PC-3 (cell line): Measurements from ENCODE around the gene ALCAM. TPM values are rescaled to one million over a fixed set of nuclear protein-coding genes. Genes with fewer than 3 reads are reported as not detected.

ENCODE experiments used
- ATAC-seq: fragments of 200-7000 bp; cut with Tn5 transposase; 2 replicates; pipeline ENCODE4 v1.9.1; 2020; ENCODE audit warnings: mild to moderate bottlenecking, moderate library complexity
- BruUV-seq: library from RNA; stranded (reverse); fragments of 400-500 nt; replicated peaks from 2 replicates; lab custom pipeline; 2021; lab: Mats Ljungman, UMichigan
- CTCF ChIA-PET: fragments of 300-600 bp; sonication (Branson Sonifier 250); formaldehyde crosslinking; loops from one replicate; lab custom pipeline; 2022; ENCODE audit warnings: antibody characterized with exemption; lab: Charles Lee
- POLR2A ChIA-PET: fragments of 300-600 bp; sonication (Branson Sonifier 250); formaldehyde crosslinking; loops from one replicate; lab custom pipeline; 2022; ENCODE audit warnings: antibody characterized with exemption; ENCODE audit not compliant: unreplicated experiment; lab: Charles Lee
- DNase-seq: peaks from one replicate; pipeline ENCODE4 v3.0.0-alpha.2; 2015
- H2AFZ ChIP-seq: fragments of 300-600 bp; sonication (generic); 2 replicates; pipeline ENCODE4 v1.6.0; 2016; ENCODE audit warnings: antibody characterized with exemption, low read length
- H3F3A ChIP-seq: fragments of 300-600 bp; sonication (generic); one replicate; pipeline ENCODE4 v1.6.0; 2017; ENCODE audit warnings: antibody characterized with exemption, low read length, control low read depth, mild to moderate bottlenecking; ENCODE audit not compliant: unreplicated experiment
- H3K27ac ChIP-seq: fragments of 300-600 bp; sonication (generic); 2 replicates; pipeline ENCODE4 v1.5.1; 2016; ENCODE audit warnings: mild to moderate bottlenecking, low read length
- H3K27me3 ChIP-seq: fragments of 300-600 bp; sonication (generic); 2 replicates; pipeline ENCODE4 v1.6.1; 2016; ENCODE audit warnings: low read length, mixed read lengths
- H3K36me3 ChIP-seq: fragments of 300-600 bp; sonication (generic); 2 replicates; pipeline ENCODE4 v1.6.1; 2016; ENCODE audit warnings: low read depth, mixed run types, low read length, mixed read lengths
- H3K4me1 ChIP-seq: fragments of 300-600 bp; sonication (generic); 2 replicates; pipeline ENCODE4 v1.5.1; 2016; ENCODE audit warnings: low read length; ENCODE audit not compliant: insufficient read depth
- H3K4me2 ChIP-seq: fragments of 300-600 bp; sonication (generic); 2 replicates; pipeline ENCODE4 v1.6.0; 2016; ENCODE audit warnings: low read length
- H3K4me3 ChIP-seq: fragments of 300-600 bp; sonication (generic); 2 replicates; pipeline ENCODE4 v1.5.1; 2016; ENCODE audit warnings: mild to moderate bottlenecking, low read length, mixed read lengths
- H3K79me2 ChIP-seq: fragments of 300-600 bp; sonication (generic); 2 replicates; pipeline ENCODE4 v1.6.1; 2017; ENCODE audit warnings: low read length, mixed read lengths
- H3K9ac ChIP-seq: fragments of 300-600 bp; sonication (generic); 2 replicates; pipeline ENCODE4 v1.6.0; 2016; ENCODE audit warnings: mild to moderate bottlenecking, low read length
- H3K9me2 ChIP-seq: fragments of 300-600 bp; sonication (generic); replicated peaks from 2 replicates; pipeline ENCODE4 v1.6.1; 2016; ENCODE audit warnings: mixed run types, low read length, mixed read lengths
- H3K9me3 ChIP-seq: fragments of 300-600 bp; sonication (generic); 2 replicates; pipeline ENCODE4 v1.6.1; 2016; ENCODE audit warnings: low read length, mixed read lengths
- H4K20me1 ChIP-seq: fragments of 300-600 bp; sonication (generic); 2 replicates; pipeline ENCODE4 v1.6.1; 2016; ENCODE audit warnings: low read length, mixed read lengths
- CTCF ChIP-seq: fragments of 300-600 bp; sonication (generic); conservative IDR thresholded peaks from 2 replicates; pipeline ENCODE4 v1.5.1; 2017; ENCODE audit warnings: antibody characterized with exemption, low read depth, mild to moderate bottlenecking, low read length
- EZH2 ChIP-seq: fragments of 300-600 bp; sonication (generic); IDR thresholded peaks from one replicate; pipeline ENCODE4 v1.6.1; 2017; ENCODE audit warnings: antibody characterized with exemption, mild to moderate bottlenecking, low read length; ENCODE audit not compliant: unreplicated experiment
- EZH2phosphoT487 ChIP-seq: fragments of 300-600 bp; sonication (generic); IDR thresholded peaks from 2 replicates; pipeline ENCODE4 v1.6.1; 2018; ENCODE audit warnings: mild to moderate bottlenecking, antibody characterized with exemption, low read length, borderline replicate concordance
- intact Hi-C: fragments of 100-400 bp; cut with micrococcal nuclease; formaldehyde crosslinking; loops from 2 replicates; pipeline ENCODE4 v1.9.0; 2023
- total RNA-seq: library from RNA; depleted of rRNA; stranded (reverse); fragments of >200 nt; gene quantifications from 2 replicates; pipeline ENCODE4 v1.2.3, GENCODE V29; 2014

Gene ALCAM
- total RNA-seq, 1 experiment from 2014 or later: 169 TPM

DNA sequence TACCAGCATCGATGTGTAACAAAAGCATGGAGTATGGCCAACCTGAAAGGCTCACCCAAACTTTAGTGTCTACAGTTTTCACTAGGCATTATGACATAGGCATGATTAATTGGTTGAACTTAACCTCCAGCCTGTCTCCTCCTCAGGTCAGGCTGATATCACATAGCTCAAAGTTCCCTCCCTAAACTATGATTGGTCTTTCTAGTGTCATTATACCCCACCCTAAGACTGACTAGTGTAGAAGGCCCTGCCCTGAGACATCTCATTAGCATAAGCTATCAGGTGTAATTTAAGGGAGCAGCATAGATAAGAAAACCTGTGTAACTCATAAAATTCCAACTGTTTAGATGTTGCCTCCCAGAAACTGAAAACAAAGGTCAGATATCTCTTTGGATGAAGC, 195.2 kb downstream of the ALCAM start:
- POLR2A ChIA-PET: no interaction called here
- Histone ChIP-seq H3K27me3 (no peaks in the 10 kb centered on the region), H3K27ac (no peak overlapping the region), H4K20me1 (no peaks in the 10 kb centered on the region), H3F3A (no peaks in the 10 kb centered on the region), H3K4me3 (no peak overlapping the region), H3K36me3 (peaks cover 11% of the 10 kb centered on the region; the same call in 1 of the 2 replicates), H3K9ac (no peak overlapping the region), H2AFZ (no peak overlapping the region), H3K4me2 (no peak overlapping the region), H3K4me1 (no peaks in the 10 kb centered on the region), H3K9me2 (no peaks in the 10 kb centered on the region), H3K79me2 (no peaks in the 10 kb centered on the region), H3K9me3 (no peaks in the 10 kb centered on the region)
- no peak for TF ChIP-seq CTCF
- TF ChIP-seq EZH2: no peak
- TF ChIP-seq EZH2phosphoT487: no peak
- no peak for DNase-seq
- CTCF ChIA-PET: no interaction called here
- intact Hi-C loops: no loop called here
- BruUV-seq: no TSS peak
- no peak for ATAC-seq

DNA sequence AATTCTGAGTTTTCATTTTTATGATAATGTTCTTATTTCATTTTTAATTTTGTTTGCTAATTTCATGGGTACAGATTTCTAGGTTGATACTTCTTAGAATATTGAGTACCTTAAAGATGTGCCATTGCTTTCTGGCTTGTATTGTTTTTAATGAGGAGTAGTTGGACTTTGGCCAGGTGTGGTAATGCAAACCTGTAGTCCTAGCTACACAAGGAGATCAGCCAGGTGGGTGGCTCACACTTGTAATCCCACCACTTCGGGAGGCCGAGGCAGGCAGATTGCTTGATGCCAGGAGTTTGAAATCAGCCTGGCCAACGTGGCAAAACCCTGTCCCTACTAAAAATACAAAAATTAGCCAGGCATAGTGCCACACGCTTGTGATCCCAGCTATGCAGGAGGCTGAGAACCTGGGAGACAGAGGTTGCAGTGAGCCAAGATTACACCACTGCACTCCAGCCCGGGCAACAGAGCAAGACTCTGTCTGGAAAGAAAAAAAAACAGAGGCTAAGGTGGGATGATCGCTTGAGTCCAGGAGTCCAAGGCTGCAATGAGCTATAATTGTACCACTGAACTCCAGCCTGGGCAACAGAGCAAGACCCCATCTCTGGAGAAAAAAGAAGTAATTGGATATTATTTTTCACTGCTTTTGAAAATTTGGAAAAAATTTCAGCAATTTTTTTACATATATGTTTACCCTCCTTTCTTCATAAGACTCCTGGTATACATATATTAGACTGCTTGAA, 198.0 kb downstream of the ALCAM start:
- POLR2A ChIA-PET: no interaction called here
- intact Hi-C loops: no loop called here
- ATAC-seq: no peak
- H4K20me1 ChIP-seq: no peaks in the 10 kb centered on the region
- no peaks in the 10 kb centered on the region for H3K4me1 ChIP-seq
- no TSS peak for BruUV-seq
- CTCF ChIA-PET: no interaction called here
- no peak overlapping the region for H3K9ac ChIP-seq
- H3K79me2 ChIP-seq: no peaks in the 10 kb centered on the region
- no peak for DNase-seq
- TF ChIP-seq CTCF (no peak), EZH2phosphoT487 (no peak), EZH2 (no peak)
- H3K9me3 ChIP-seq: no peaks in the 10 kb centered on the region
- no peak overlapping the region for H3K27ac ChIP-seq
- no peak overlapping the region for H3K4me2 ChIP-seq
- no peaks in the 10 kb centered on the region for H3K27me3 ChIP-seq
- H3K4me3 ChIP-seq: no peak overlapping the region
- H2AFZ ChIP-seq: no peak overlapping the region
- no peaks in the 10 kb centered on the region for H3F3A ChIP-seq
- H3K9me2 ChIP-seq: no peaks in the 10 kb centered on the region
- peaks cover 7% of the 10 kb centered on the region; the same call in 1 of the 2 replicates for H3K36me3 ChIP-seq

GRCh38 chr3:105571005-105571404, 204.3 kb downstream of the ALCAM start:
- BruUV-seq: no TSS peak
- intact Hi-C loops: no loop called here
- no peaks in the 10 kb centered on the region for H3F3A ChIP-seq

More at GRCh38 chr3:105571005-105571404, 204.3 kb downstream of the ALCAM start:
- H3K4me3 ChIP-seq: no peak overlapping the region
- no peaks in the 10 kb centered on the region for H3K9me3 ChIP-seq
- no peak for DNase-seq
- peaks cover 8% of the 10 kb centered on the region; the same call in 1 of the 2 replicates for H3K36me3 ChIP-seq
- H3K79me2 ChIP-seq: no peaks in the 10 kb centered on the region
- no peak overlapping the region for H2AFZ ChIP-seq
- CTCF ChIA-PET: no interaction called here
- no peaks in the 10 kb centered on the region for H3K4me1 ChIP-seq
- H3K9ac ChIP-seq: no peak overlapping the region
- no peak overlapping the region for H3K27ac ChIP-seq
- no peak overlapping the region for H3K4me2 ChIP-seq
- TF ChIP-seq CTCF (no peak), EZH2 (no peak), EZH2phosphoT487 (no peak)
- POLR2A ChIA-PET: no interaction called here
- no peaks in the 10 kb centered on the region for H3K9me2 ChIP-seq
- no peaks in the 10 kb centered on the region for H4K20me1 ChIP-seq
- no peaks in the 10 kb centered on the region for H3K27me3 ChIP-seq
- no peak for ATAC-seq
